ENCODE data around the gene PHACTR3.

DNA sequence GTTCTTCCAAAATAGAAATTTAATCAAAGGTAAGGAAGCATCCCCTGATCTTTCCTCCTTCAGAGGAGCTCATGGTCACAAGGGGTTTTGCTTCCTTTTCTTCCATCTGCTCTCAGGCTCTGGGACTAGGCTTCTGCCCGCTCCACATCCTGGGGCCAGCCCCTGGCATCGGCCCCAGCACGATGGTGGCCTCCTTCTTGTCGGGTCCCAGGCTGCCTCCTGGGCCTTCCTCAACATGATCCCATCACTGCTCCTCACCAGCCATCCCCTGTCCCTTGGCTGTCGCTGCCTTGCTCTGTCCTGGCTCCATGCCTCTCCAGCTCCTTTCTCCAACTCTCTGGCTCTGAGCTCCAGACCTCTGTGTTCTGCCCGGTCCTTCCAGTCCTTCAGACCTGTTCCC is 4.1 kb downstream of the PHACTR3 start:
- TF ChIP-seq, protein P1, sequence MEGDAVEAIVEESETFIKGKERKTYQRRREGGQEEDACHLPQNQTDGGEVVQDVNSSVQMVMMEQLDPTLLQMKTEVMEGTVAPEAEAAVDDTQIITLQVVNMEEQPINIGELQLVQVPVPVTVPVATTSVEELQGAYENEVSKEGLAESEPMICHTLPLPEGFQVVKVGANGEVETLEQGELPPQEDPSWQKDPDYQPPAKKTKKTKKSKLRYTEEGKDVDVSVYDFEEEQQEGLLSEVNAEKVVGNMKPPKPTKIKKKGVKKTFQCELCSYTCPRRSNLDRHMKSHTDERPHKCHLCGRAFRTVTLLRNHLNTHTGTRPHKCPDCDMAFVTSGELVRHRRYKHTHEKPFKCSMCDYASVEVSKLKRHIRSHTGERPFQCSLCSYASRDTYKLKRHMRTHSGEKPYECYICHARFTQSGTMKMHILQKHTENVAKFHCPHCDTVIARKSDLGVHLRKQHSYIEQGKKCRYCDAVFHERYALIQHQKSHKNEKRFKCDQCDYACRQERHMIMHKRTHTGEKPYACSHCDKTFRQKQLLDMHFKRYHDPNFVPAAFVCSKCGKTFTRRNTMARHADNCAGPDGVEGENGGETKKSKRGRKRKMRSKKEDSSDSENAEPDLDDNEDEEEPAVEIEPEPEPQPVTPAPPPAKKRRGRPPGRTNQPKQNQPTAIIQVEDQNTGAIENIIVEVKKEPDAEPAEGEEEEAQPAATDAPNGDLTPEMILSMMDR (conservative IDR thresholded peaks at IDR 0.05): no peak
- no peak for TF ChIP-seq ZFX (IDR thresholded peaks at IDR 0.05)

Measured in C4-2B (cell line).